Muscle of back (tissue), 11 donors: ENCODE data around the gene FNDC11. TPM values are rescaled to one million over a fixed set of nuclear protein-coding genes. Genes with fewer than 3 reads are reported as not detected.
"Not testable (repeated sequence)": the region's sequence is repeated elsewhere in the genome, so short reads cannot be mapped to it uniquely, and the experiment has no call there.

ENCODE experiments used
- DNase-seq, 3 donors: peaks; one replicate each; pipeline versions ENCODE4 v3.0.0 to v3.0.0-alpha.2; 2013
- polyA plus RNA-seq, 10 donors: library from polyadenylated mRNA; unstranded; fragments of 120-200 nt; gene quantifications; one replicate each; pipeline ENCODE4 v1.2.1, GENCODE V29; 2013; ENCODE audit not compliant: insufficient read length in 10 of 10

FNDC11 gene
- polyA plus RNA-seq, 10 donors = 0.12 to 0.36 (median 0.24) TPM; not detected in 3

GRCh38 chr20:63597651-63598478 is 43.9 kb downstream of the FNDC11 start:
- no peak for DNase-seq

GRCh38 chr20:63598479-63599395 is 44.8 kb downstream of the FNDC11 start:
- DNase-seq = no peak

GRCh38 chr20:63599396-63600050 is 45.6 kb downstream of the FNDC11 start:
- DNase-seq = no peak

- DNase-seq = not testable (repeated sequence)
Observed at GRCh38 chr20:63601679-63602078, 47.7 kb downstream of the FNDC11 start.

GRCh38 chr20:63602321-63602720 is 48.4 kb downstream of the FNDC11 start:
- DNase-seq = no peak

Other genes with a start within 250 kb of the FNDC11 start
- gene CHRNA4, start 192.8 kb upstream of the FNDC11 start, polyA plus RNA-seq = 1 to 10 TPM in 3 of 10 donors, under 1 TPM in 7; 0.14 to 1.5 (median 0.61) TPM
- gene KCNQ2, start 81.5 kb upstream of the FNDC11 start, polyA plus RNA-seq = 1 to 10 TPM; 2.6 to 8.1 (median 4.3) TPM
- 100 to 1,000 TPM; 401 to 971 (median 772) TPM for gene EEF1A2, start 55.1 kb upstream of the FNDC11 start, polyA plus RNA-seq
- gene PPDPF, start 33.4 kb upstream of the FNDC11 start, polyA plus RNA-seq = 100 to 1,000 TPM; 138 to 325 (median 206) TPM
- gene PTK6, start 16.8 kb upstream of the FNDC11 start, polyA plus RNA-seq = under 1 TPM; 0.15 to 0.50 (median 0.32) TPM
- gene SRMS, start 6.4 kb upstream of the FNDC11 start, polyA plus RNA-seq = under 1 TPM in 1 of 10 donors, not detected in 9; 0.23 TPM
- 10 to 100 TPM in 1 of 10 donors, 1 to 10 TPM in 9; 5.2 to 11.1 (median 6.8) TPM for gene HELZ2, start 20.1 kb downstream of the FNDC11 start, polyA plus RNA-seq
- 1 to 10 TPM; 5.3 to 9.3 (median 7.3) TPM for gene GMEB2, start 72.9 kb downstream of the FNDC11 start, polyA plus RNA-seq
- 10 to 100 TPM in 9 of 10 donors, 1 to 10 TPM in 1; 8.8 to 37.1 (median 16.1) TPM for gene STMN3, start 99.3 kb downstream of the FNDC11 start, polyA plus RNA-seq
- gene RTEL1, start 104.2 kb downstream of the FNDC11 start, polyA plus RNA-seq = 10 to 100 TPM in 7 of 10 donors, 1 to 10 TPM in 3; 6.0 to 17.7 (median 11.1) TPM
- 1 to 10 TPM in 4 of 10 donors, under 1 TPM in 6; 0.22 to 3.0 (median 0.87) TPM for gene TNFRSF6B, start 142.5 kb downstream of the FNDC11 start, polyA plus RNA-seq
- 10 to 100 TPM; 20.1 to 28.2 (median 25.6) TPM for gene ARFRP1, start 153.8 kb downstream of the FNDC11 start, polyA plus RNA-seq
- gene ZGPAT, start 153.9 kb downstream of the FNDC11 start, polyA plus RNA-seq = 10 to 100 TPM; 10.5 to 15.1 (median 12.9) TPM
- 1 to 10 TPM; 1.9 to 9.7 (median 4.5) TPM for gene LIME1, start 182.5 kb downstream of the FNDC11 start, polyA plus RNA-seq
- gene SLC2A4RG, start 185.6 kb downstream of the FNDC11 start, polyA plus RNA-seq = 100 to 1,000 TPM in 9 of 10 donors, 10 to 100 TPM in 1; 88.5 to 165 (median 112) TPM